Measurements from ENCODE around the gene NDUFV1. TPM values are rescaled to one million over a fixed set of nuclear protein-coding genes. Genes with fewer than 3 reads are reported as not detected.

The NDUFV1 gene
- total RNA-seq, 1 experiment from 2014 or later: 242 TPM

- Histone ChIP-seq H3K36me3 (ENCODE audit: control insufficient read depth in 1 of 2, insufficient read depth in 2 of 2, low read length in 2 of 2) (peaks cover 7 to 19% of the 10 kb centered on the region in 2 experiments; a peak in 3 of 4 replicates), H2AFZ (ENCODE audit: low read depth, low read length, poor library complexity, severe bottlenecking) (no peak within 1 kb of the TSS), H3K4me1 (ENCODE audit: control insufficient read depth in 1 of 2, insufficient read depth in 2 of 2, low read length in 2 of 2) (peaks cover 41 to 53% of the 10 kb centered on the region in 2 experiments), H4K20me1 (ENCODE audit: insufficient read depth) (peaks cover 2% of the 10 kb centered on the region; the same call in 1 of the 2 replicates), H3K4me2 (ENCODE audit: low read length) (peak within 1 kb of the TSS; percentile 98), H3K4me3 (replicated peaks in 1 of 2; ENCODE audit: low read depth in 1 of 2, low read length in 2 of 2) (peak within 1 kb of the TSS; percentile 66 to 90), H3K9me3 (ENCODE audit: control insufficient read depth in 1 of 2, insufficient read depth in 1 of 2, low read depth in 1 of 2, low read length in 2 of 2) (no peaks in the 10 kb centered on the region), H3K79me2 (ENCODE audit: insufficient read depth, low read length) (peaks cover 33% of the 10 kb centered on the region), H3K27ac (ENCODE audit: low read depth, low read length) (peak within 1 kb of the TSS; percentile 80), H3K27me3 (ENCODE audit: insufficient read depth, low read length) (no peaks in the 10 kb centered on the region), H3K9ac (ENCODE audit: low read length) (peak within 1 kb of the TSS; percentile 98), H3K9me2 (ENCODE audit: insufficient read depth) (no peaks in the 10 kb centered on the region)
- ChIA-PET CTCF (interaction anchor here (1.0 to 3.2 kb wide), 6 partner anchors 9 to 237 kb away, joined by 3 to 24 read pairs (median 4); partner anchors contain the start of gene NUDT8), POLR2A (interaction anchor here (0.7 to 1.6 kb wide), 6 partner anchors 8 to 253 kb away, joined by 3 to 8 read pairs (median 4); partner anchors contain the start of gene RPS6KB2), RAD21 (ENCODE audit: low non-redundant PET in 1 of 2, low total read pairs in 2 of 2, uncharacterized antibody in 2 of 2, unreplicated experiment in 2 of 2) (interaction anchor here in 1 of 2 experiments (0.7 kb wide), 1 partner anchor 79 kb away, joined by 4 read pairs; no protein-coding TSS in a partner anchor)
- DNase-seq (ENCODE audit: low read depth, low spot score): peak; percentile 61
- intact Hi-C loops (cut with micrococcal nuclease): no loop called here
- ATAC-seq: peak; percentile 88
- BruUV-seq (replicated peaks): no TSS peak
- TF ChIP-seq ZFX (IDR thresholded peaks at IDR 0.05) (peak; percentile 99), RAD21 (IDR thresholded peaks at IDR 0.05; ENCODE audit: low read depth) (peak; percentile 32; the same call in 1 of the 2 replicates), SP1 (IDR thresholded peaks at IDR 0.05; ENCODE audit: low read depth) (0 out of 2 replicates have a peak, but pooled peaks have one; percentile 35), POLR2A (IDR thresholded peaks at IDR 0.05; ENCODE audit: borderline replicate concordance, extremely low read depth, insufficient read depth, insufficient read length) (peak; percentile 97), ZNF274 (IDR thresholded peaks at IDR 0.05; ENCODE audit: low read depth, low read length) (no peak), REST (IDR thresholded peaks at IDR 0.05; ENCODE audit: low read depth) (no peak), SIN3A (IDR thresholded peaks at IDR 0.05; ENCODE audit: low read depth) (peak; percentile 88), FOSL1 (IDR thresholded peaks at IDR 0.05; ENCODE audit: low read depth) (peak; percentile 53), CBX3 (IDR thresholded peaks at IDR 0.05; ENCODE audit: low read depth) (no peak), EZH2 (IDR thresholded peaks at IDR 0.05) (no peak), ELF1 (IDR thresholded peaks at IDR 0.05; ENCODE audit: borderline replicate concordance, low read depth) (no peak), SRF (IDR thresholded peaks at IDR 0.05; ENCODE audit: low read depth) (peak; percentile 95), YY1 (IDR thresholded peaks at IDR 0.05; ENCODE audit: extremely low read depth, insufficient replicate concordance, low read depth, low read length) (no peak), POLR2AphosphoS5 (IDR thresholded peaks at IDR 0.05; ENCODE audit: low read depth, low read length) (peak; percentile 99), CEBPB (IDR thresholded peaks at IDR 0.05; ENCODE audit: low read depth) (no peak), JUND (IDR thresholded peaks at IDR 0.05) (no peak), TCF7L2 (IDR thresholded peaks at IDR 0.05; ENCODE audit: borderline replicate concordance, extremely low read depth, insufficient read depth, insufficient read length) (peak; percentile 17)
- TF ChIP-seq, protein P1, sequence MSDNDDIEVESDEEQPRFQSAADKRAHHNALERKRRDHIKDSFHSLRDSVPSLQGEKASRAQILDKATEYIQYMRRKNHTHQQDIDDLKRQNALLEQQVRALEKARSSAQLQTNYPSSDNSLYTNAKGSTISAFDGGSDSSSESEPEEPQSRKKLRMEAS (IDR thresholded peaks at IDR 0.05): no peak
- TF ChIP-seq, protein P2, sequence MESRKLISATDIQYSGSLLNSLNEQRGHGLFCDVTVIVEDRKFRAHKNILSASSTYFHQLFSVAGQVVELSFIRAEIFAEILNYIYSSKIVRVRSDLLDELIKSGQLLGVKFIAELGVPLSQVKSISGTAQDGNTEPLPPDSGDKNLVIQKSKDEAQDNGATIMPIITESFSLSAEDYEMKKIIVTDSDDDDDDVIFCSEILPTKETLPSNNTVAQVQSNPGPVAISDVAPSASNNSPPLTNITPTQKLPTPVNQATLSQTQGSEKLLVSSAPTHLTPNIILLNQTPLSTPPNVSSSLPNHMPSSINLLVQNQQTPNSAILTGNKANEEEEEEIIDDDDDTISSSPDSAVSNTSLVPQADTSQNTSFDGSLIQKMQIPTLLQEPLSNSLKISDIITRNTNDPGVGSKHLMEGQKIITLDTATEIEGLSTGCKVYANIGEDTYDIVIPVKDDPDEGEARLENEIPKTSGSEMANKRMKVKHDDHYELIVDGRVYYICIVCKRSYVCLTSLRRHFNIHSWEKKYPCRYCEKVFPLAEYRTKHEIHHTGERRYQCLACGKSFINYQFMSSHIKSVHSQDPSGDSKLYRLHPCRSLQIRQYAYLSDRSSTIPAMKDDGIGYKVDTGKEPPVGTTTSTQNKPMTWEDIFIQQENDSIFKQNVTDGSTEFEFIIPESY (IDR thresholded peaks at IDR 0.05; ENCODE audit: extremely low read depth, insufficient replicate concordance, low read length): peak; percentile 46
Observed at GRCh38 chr11:67583247-67584204, 23.2 kb upstream of the NDUFV1 start, which contains the start of gene GSTP1. Gene GSTP1 (plus strand): TSS chr11:67583812. CDS start chr11:67583844, 32 bp downstream.

All from HCT116 (cell line).